NCI-H526 treated with DMSO at 0.1 percent for 48 hours (cell line): ENCODE measurements around the gene UGT2A3.

ENCODE experiments used
- DNase-seq: peaks from one replicate; lab custom pipeline; 2025; lab: John Stamatoyannopoulos, UW

The UGT2A3 gene

DNA sequence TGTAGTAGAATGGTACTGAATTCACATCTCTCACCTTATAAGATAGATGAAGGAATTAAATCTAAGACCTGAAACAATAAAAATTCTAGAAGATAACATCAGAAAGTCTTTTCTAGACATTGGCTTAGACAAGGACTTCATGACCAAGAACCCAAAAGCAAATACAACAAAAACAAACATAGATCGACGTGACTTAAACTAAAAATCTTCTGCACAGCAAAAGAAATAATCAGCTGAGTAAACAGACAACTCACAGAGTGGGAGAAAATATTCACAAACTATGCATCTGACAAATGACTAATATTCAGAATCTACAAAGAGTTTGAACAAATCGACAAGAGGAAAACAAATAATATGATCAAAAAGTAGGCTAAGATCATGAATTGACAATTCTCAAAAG is 38.8 kb downstream of the UGT2A3 start:
- DNase-seq = no peak

DNA sequence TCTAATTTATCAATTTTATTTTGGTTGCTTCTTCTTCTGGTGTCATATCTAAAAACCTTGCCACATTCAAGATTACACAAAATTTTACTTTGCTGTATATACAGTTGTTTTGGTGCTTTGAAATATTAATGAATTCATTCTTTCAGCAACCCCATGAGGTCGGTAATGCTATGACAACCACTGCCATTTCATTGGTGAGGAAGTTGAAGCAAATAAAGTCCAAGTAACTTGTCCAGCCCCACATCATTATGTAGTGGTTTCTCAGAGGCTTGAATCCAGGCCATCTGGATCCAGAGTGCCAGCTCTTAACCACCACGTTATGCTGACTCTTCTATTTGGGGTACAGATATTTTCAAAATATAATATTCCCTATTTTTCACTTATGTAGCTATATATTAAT is 42.2 kb downstream of the UGT2A3 start:
- no peak for DNase-seq

DNA sequence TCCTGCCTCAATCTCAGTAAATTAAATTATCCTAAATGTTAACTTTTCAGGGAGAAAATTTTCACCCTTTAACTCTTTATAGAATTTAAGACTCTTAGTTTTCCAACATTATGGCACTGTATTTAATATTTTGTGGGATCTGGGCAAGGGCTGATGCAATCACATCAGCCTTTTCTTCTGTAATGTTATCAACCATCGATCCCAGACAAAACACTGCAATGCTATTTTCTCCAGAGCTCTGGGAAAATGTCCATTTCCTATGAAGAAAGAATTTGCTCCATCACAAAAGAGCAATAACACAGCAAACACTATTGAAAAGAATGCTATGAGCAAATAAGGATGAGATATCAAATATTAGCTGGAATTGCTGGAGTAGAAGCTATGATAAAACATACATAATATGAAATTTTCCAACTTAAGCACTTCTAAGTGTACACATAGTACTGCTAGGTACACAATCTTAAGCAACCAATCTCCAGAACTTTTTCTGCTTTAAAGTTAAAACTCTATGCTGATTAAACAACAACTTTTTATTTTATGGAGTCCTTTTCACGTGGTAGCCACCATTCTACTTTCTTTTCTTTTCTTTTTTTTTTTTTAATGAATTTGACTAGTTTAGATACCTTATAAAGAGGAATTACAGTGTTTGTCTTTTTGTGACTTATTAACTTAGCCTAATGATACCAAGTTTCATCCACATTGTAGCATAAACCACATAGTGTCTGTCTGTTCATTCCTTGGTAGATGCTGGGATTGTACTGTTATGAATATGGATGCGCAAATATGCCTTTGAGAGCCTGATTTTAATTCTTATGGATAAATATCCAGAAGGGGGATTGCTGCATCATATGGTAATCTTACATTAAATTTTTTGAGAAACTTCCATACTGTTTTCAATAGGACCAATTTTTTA is 43.6 kb downstream of the UGT2A3 start:
- no peak for DNase-seq

DNA sequence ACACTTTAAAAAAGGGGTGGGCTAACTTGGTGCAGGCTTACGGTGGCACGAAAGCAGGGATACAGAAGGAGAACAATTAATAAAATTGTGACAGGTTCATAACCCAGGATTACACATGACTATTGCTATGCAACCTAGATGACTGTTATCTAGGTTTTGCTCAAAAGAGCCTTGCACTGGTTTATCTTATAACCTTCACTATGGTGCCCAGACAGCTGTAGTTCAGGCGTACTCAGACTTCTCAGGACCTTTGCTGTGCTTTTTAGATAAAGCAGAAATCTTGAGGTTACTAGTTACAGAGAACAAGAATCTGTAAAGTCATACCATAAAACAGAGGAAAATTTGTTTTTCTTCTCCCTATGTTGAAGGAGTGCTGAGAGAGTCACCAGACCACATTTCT is 44.4 kb downstream of the UGT2A3 start:
- no peak for DNase-seq

DNA sequence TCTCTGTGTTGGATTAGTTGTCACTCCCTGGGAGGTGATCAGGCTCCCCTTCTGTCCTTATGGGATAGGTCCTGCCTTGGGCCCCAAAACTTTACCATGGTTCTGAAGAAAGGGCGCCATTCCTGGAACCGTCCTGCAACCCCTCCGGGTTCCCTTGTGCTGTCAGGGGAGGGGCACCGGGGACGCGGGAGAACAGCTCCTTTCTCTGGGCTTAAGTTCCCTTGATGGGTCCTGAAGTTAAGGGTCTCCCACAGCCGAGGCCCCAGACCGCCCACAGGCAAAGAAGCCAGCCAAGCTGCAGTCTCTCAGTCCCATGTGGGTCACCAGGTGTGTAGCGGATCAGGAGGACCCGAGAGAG is 44.8 kb downstream of the UGT2A3 start:
- no peak for DNase-seq

DNA sequence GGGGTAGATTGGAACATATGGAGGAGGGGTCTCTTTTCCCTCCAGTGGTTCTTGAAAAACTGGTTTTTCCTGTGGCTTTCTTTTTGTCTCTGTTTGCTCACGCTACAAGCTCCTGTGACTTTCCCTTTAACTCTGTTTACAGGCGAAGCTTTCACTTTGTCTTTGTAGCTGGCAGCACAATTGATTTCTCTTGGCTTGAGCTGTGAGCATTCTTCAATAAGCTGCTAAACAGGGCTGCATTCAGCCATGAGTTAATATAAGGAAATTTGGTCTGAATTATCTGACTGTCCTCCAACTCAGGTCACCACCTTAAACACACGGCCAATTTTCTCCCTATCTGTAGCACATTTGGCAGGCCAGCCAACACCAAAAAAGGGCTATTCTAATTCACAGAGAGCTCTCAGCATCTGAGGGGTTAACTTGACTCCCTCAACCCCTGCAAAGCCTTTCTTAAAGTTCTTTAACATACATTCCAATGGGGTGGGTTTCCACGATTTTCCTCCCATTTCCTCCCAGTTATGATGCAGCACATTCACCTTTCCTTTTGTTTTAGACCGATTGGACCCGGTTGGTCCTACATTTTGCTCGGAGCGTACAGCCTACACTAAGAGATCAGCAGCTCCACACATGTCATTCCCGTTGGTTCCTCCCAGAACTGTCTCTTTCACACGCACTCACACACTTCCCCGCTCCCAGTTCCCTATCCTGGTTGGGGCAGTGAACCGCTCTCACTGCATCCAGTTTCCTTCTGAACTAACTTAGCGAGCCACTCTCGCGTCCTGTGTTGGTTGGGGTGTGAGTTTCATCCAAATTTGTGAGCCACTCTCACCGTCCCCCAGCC is 45.4 kb downstream of the UGT2A3 start:
- peak; percentile 85 for DNase-seq

DNA sequence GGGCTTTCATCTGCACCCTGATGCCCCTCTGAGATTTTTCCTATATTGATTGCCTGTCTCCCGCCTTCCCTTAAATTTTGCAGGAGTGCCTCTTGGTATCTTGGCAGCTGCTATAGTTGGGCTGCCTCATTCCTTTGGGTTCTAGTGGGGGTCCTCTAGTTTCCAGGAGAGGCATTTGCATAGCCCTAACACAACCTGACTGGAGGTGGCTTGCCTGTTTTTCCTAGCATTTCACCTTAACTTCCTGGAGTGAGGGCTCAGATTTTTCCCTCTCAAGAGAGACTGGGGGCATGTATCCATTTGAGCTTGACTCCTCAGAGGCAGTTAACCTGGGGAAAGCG is 46.0 kb downstream of the UGT2A3 start:
- no peak for DNase-seq

DNA sequence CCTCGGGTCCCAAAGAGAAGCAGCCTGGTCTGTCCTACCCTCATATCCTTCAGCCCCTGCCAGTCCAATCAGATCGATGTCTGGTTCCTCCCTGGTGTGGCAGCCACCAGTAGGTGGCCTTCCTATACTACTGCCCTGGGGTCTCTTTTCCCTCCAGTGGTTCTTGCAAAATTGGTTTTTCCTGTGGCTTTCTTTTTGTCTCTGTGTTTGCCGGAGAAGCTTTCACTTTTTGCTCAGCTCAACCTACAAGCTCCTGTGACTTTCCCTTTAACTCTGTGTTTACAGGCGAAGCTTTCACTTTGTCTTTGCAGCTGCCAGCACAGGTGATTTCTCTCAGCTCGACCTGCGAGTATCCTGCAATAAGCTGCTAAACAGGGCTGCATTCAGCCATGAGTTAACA is 46.8 kb downstream of the UGT2A3 start:
- peak; percentile 27 for DNase-seq

DNA sequence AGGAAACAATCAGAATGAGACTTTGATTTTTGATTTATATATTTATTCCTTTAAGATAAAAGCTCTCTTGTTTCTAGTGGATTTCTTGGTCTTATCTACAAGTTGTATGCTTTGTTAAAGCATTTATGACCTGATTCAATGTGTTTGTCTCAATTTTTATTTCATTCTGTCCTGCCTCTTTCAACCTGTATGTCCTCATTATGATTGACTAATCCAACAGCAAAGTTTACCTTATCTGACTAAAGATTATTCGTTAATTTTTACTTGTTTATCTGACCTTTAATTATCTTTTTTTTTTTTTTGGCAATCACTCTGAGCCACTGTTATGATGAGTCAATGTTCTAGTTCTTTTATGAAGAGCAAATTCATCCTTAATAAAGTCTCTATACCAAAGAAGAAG is 54.9 kb downstream of the UGT2A3 start:
- DNase-seq = no peak

DNA sequence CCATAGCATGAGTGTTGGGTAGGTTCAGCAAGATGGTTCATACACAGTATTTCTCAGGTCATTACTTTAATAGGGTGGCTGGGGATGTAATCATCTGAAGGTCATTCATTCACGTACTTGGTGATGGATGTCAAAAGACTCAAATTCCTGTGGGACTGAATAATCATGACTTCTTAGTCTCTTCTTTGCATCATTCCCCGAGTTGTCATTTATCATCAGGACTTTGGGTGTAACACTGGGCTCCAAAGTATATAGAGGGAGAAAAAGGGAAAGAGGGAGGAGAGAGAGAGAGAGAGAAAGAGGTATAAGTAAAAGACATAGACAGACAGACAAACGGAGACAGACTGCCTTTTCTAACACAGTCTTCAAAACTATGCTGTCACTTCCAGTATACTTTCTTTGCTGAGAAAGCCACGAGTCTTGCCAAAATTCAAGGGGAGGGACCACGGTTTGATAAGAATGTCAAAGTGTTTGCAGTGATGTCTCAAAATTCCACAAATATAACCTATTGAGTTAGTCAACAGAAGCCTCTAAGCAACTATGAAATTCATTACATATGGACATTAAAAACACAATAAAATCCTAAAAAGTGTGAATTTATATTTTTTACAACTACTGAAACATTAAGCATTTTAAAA is 55.9 kb downstream of the UGT2A3 start:
- no peak for DNase-seq

DNA sequence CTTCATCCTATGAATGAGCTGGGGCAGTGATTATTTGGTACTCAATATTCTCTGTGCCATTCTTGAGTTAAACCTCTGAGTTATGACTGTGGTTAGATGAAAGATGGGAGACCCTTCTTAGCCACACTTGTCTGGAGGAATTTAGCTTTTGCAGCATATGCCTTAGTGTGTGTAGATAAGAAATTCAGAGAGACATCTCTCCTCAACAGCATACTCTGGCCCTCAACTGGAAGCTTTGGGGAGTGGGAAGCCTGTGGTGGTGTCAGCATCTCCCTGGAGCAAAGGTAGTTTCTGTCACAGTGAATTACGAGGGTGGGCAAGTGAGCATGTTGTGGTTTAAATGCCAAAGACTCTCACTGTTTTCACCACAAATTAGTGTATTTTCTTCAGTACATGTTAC is 58.7 kb downstream of the UGT2A3 start:
- DNase-seq = no peak

DNA sequence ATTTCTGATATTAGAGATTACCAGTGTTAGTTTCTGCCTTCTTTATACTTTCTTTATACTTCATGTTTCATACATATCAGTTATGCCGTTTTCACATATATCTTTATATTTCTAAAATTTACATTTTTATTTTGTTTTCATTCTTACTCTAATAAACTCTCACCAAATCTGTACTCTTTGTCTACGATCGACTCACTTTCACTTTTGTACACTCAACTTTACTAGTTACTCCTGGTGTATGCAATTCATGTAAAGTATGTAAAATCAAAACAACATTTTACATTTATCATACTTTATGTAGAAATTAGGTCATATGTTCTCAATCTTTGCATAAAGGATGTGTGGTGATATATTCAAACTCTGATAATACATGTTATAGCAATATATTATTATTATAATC is 59.9 kb downstream of the UGT2A3 start:
- no peak for DNase-seq

DNA sequence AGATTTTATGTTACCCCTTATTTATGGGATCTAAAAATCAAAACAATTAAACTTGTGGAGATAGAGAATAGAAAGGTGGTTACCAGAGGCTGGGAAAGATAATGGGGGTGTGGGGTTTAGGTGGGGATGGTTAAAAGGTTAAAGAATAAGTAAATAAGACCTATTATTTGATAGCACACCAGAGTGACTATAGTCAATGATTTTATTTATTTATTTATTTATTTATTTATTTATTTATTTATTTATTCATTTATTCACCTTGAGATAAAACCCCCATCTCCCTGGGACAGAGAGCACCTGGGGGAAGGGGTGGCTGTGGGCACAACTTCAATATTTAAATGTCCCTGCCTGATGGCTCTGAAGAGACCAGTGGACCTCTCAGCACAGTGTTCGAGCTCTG is 66.1 kb downstream of the UGT2A3 start:
- no peak for DNase-seq

DNA sequence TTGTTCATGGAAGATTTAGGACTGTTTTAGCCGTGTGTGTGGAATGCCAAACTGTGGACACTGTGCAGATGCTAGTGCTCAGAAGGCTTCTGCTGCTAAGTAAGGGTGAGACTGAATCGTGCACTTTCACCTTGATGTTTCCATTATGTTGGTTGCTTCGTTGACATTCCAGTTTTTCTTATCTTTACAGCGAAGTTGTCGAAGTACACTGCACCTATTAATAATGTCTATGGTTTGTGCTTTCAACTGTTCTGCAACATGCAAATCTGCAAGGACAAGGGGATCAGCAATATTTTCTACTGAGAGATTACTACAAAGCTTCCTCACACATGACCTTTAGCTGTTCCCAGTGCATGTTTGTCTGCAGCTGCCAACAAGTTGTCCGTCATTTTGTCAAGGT is 67.7 kb downstream of the UGT2A3 start:
- peak; percentile 39 for DNase-seq
